Stimulated activated CD4-positive, alpha-beta T cell treated with anti-CD3 and anti-CD28 coated beads, TNF-alpha, amount 100 ng/mL, for 1 hour (primary cell): ENCODE results near the gene IL1B.

Source experiments
- DNase-seq, 3 donors: peaks; one replicate each; pipeline ENCODE4 v3.0.0-alpha.2; 2020; ENCODE audit warnings: low read depth in 3 of 3, low spot score in 1 of 3

Gene IL1B

DNA sequence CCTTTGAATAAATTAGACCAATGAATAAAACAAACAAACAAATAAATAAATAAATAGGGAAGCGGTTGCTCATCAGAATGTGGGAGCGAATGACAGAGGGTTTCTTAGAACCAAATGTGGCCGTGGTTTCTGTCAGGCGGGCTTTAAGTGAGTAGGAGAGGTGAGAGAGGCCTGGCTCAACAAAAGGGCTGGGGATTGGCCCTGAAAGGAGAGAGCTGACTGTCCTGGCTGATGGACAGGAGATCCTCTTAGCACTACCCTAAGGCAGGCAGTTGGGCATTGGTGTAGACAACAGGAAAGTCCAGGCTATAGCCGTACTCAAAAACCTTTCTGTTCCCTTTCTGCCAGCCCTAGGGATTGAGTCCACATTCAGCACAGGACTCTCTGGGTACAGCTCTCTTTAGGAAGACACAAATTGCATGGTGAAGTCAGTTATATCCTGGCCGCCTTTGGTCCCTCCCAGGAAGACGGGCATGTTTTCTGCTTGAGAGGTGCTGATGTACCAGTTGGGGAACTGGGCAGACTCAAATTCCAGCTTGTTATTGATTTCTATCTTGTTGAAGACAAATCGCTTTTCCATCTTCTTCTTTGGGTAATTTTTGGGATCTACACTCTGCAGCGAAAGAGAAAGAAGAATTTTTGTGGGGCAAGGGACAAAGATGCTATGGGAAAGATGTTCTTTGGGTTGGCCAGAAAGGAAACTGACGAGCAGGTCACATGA is 6.5 kb downstream of the IL1B start:
- DNase-seq, result no peak

DNA sequence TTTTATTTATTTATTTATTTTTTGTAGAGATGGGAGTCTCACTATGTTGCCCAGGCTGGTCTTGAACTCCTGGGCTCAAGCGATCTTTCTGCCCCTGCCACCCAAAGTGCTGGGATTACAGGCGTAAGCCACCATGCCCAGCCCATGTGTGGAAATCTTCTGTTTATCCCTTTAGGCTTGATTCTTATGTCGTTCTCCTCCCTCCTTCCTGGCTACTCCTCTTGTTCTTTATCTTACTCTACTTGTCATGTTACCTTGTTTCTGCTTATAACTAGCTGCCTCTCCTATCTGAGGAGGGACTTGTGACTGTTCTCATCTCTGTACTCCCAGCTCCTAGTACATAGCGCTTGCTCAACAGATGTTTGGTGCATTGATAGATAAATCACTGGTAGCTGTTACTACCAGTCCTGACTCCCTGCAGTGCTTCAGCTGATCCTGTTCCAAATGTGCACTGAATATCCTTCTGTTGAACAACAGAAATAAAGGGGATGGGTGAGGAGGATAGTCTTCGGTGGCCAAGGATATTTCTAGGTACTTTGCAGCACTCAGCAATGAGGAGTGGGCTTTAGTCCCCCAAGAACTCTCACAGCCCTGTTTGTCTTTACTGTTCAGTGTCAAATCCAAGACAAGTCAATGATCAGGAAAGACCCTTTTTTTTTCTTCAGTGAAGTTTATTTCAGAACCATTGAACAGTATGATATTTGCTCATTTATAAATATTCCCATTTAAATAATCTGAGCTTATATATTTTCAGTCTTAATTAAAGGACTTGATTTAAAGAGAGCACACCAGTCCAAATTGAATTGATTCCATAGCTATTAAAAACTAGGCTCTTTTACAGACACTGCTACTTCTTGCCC is 7.2 kb downstream of the IL1B start:
- no peak for DNase-seq

DNA sequence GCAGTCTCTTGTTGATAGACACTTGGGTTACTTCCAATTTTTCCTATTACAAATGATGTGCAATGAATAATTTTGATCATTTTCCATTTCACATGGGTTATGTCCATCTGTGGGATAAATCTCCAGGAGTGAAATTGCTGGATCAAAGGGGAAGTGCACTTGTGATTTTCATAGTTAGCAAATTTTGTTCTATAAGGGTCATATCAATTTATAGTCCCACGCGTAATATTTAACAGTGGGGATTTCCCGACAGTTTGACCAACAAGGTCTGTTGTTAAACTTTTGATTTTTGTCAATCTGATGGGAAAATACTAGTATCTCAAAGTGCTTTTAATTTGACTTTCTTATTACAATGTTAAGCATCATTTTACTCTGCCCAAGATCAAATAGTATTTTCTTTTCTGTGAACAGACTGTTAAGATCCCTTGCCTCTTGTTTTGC is 8.3 kb downstream of the IL1B start:
- DNase-seq, result no peak

DNA sequence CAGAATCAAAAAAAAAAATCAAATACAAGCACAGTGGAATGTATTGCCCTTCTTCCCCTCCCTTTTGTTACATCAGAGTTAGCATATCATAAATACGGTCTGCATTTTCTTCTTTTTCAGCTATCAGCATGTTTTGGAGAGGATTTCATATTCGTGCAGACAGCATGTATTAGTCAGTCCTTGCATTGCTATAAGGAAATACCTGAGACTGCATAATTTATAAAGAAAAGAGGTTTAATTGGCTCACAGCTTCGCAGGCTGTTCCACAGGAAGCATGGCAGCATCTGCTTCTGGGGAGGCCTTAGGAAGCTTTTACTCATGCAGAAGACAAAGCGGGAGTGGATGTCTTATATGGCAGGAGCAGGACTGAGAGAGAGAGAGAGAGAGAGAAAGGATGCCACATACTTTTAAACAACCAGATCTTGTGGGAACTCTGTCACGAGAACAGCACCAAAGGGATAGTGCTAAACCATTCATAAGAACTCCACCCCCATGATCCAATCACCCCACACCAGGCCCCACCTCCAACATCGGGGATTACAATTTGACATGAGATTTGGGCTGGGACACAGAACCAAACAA is 8.9 kb downstream of the IL1B start:
- DNase-seq, result no peak

DNA sequence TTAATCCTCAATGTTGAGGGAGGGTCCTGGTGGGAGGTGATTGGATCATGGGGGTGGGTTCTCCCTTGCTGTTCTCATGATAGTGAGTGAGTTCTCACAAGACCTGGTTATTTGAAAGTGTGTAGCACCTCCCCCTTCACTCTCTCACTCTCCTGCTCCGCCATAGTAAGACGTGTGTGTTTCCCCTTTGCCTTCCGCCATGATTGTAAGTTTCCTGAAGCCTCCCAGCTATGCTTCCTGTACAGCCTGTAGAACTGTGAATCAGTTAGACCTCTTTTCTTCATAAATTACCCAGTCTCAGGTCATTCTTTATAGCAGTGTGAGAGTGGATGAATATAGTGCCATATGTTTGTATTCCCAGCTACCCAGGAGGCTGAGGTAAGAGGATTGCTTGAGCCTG is 9.6 kb downstream of the IL1B start:
- no peak for DNase-seq

DNA sequence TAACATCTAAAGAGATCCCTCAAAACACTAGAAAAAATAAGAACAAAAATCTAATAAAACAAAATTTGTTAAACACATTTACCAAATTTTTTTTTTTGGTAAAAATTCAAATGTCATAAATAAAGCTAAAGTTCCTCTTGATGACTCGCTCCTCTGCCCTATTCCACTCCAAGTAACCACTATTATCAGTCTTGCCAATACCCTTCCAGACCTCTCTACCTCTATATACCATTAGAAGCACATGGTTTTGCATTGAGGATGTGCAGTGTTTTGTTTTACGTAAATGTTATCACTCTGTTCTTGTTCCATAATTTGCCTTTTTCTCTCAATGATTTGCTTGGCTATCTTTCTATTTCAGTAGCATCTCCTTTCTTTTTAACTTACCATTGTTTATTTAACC is 10.9 kb downstream of the IL1B start:
- no peak for DNase-seq

DNA sequence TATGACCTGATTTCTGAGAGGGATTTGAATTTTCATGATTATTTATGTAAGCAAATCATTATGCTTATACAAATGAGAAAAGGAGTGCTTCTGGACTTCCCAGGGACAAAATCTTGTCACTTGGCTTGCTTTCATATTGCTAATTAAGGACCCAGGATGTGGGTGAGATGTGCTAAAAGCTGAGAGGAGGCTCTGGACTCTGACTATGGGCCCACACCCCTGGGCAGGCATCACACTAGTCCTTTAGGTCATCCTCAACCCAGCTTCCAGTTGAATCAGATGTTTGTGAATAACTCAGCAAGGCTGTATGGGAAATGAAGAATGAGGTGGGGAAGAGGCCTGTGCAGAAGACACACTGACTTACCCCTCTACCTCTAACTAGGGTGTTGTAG is 11.9 kb downstream of the IL1B start:
- no peak for DNase-seq

DNA sequence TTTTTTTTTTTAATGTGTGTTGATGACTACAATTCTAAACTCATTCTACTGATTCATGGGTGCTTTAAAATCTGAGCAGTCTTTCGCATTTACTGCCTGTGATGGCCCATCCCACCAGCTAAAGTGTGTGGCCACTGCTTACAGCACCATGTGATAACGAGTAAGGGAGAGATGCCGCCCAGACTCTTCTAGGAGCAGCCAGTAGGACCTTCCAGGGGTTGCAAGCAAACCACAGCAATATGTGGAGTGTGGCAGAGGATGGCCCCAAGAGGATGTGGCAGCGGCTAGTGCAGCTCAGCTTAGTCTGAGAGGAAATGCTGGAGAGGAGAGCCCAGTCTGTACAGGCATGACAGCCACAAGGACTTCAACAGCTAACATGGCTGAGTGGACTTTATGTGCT is 14.9 kb downstream of the IL1B start:
- DNase-seq, result no peak

DNA sequence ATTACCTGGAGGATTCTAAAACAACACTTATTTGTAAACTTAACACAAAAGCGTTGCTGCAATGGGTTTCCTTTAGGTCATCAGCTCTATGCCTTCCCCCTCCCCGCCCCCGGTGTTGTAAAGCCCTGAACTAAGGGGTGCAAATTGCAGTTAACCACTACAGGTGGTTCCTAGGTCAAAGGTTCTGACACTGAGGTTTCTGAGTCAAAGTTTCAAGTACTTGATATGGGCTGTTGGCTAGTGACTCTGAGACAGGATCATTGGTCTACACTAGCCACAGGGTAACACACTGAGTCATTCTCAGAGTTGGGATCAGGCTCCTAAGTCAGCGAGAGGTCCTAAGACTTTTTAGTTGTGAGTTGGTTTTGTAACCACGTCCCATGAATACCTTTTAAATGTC is 15.4 kb downstream of the IL1B start:
- DNase-seq, result no peak

DNA sequence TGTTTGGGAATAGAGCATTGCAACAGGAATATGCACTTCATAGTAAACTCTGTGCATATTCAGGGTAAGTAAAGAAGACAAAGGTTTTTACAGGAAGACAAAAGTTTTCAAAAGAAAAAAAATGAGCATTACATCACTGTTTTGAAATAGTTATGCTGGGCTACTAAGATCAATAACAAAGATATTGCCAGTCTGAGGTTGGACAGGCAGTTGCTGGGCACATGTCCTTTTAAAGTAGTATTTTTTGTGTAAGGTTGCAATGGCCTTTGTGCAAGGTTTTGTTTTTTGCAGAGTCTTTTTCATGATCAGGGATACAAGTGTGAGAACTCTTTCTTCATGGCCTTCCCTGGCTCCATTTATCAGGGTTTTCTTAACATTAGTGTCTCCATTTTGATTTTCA is 16.2 kb downstream of the IL1B start:
- DNase-seq, result no peak

DNA sequence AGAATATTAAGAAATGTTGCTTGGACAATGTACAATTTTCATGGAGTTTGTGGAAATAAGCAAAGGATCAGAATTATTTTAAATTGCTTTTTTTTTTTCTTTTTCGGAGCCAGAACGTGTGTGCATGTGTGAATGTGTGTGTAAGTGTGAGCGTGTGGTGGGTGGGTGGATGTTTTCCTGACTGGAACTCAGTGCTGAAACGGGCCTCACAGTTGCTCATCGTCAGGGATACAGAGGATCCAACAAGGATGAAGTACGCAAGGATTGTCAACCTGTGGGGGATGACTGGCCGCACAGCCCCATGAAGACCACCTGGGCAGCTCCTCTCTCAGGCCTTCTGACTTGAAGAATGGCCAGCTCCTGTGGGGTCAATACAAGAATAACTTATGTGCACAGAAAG is 17.5 kb downstream of the IL1B start:
- DNase-seq, result no peak

DNA sequence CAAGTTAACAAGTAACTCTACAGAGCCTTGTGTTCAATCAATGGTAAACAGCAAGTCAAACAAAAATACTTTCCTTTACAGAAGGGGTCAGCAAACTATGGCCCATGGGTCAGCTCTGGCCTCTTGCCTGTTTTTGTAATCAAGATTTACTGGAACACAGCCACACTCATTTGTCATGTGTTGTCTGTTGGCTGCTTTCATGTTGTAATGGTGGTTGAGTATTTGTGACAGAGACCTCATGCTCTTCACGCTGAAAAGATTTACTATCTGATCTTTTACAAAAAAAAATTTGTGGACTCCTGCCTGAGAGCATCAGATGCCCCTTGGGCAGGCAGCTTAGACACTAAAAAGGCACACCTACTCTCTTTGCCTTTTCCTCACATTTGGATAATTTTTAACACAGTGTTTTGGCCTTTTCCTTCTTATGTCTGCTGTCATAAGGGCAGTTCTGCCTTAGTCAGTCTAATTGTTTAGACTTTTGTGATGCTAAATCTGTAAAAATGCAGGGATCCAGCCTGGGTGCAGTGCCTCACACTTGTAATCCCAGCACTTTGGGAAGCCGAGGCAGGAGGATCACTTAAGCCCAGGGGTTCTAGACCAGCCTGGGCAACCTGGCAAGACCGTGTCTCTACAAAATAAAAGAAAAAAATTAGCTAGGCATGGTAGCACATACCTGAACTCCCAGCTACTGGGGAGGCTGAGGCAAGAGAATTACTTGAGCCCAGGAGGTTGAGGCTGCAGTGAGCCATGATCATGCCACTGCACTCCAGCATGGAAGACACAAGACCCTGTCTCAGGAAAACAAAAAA is 18.3 kb downstream of the IL1B start:
- DNase-seq, result no peak

DNA sequence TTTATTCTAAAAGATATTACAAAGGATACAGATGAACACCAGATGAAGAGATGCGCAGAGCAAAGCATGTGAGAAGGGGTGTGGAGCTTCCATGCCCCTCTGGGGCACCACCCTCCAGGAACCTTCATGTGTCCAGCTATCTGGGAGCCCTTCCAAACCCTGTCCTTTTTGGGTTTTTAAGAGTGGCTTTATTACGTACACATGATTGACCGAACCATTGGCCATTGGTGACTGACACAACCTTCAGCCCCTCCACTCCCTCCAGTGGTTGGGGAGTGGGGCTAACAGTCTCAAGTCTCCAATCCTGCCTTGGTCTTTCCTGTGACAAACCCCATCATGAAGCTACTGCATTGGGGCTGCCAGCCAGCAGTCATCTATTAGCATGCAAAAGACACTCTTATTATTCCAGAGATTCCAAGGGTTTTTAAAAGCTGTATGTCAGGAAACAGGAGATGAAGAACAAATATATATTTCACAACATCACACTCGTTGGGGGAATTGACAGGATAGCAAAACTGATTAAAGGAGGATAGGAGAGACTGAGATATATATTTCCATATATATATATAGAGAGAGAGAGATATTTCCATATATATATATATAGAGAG is 19.4 kb downstream of the IL1B start:
- no peak for DNase-seq

DNA sequence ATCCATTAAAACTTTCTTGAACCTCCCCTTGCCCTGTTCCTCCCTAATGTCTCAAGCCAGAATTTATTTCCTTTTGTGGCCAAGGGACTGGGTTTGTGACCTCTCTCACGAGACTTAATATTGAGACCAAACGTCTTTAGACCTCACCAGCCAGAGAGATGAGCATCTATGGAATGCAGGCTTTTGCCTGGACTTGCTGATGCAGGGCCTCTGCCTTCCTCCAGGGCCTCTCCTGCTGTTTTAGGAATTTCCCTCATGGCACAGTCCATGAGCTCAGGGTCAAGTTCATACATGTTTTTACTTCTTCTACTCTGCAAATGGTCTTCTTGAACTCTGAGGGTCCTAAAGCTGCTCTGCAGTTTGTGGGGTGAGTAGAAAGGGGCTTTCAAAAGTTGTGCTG is 22.3 kb downstream of the IL1B start:
- DNase-seq, result no peak

DNA sequence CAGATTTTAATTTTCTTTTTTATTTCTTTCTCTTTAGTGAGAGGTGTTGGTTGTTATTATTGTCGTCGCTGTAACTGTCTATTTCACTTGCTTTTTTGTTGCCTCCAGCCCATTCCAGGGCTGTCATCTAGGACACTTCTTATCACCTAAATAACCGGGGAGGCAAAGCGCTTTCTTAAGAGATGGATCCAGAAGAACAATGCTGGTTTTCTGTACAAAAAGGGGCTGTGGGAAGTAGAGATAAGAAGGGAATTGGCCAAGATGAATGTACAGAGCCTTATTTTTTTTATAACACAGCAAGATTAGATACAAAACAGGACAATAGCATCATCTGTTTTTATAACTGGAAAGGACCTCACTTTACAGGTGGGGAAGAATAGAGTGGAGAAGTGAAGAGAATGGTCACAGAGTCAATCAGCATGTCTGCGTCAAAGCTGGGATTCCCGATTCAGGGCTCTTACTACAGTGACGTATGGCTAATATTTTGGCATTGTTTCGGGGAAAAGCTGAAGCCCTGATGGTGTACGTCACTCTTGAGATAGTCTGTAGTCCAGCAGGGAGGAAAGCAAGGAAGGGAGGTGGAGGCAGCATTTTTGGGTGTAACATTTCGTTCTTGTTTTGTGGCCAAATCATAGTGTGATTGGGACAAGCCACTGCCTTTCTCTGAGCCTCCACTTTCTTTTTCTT is 23.2 kb downstream of the IL1B start:
- no peak for DNase-seq

DNA sequence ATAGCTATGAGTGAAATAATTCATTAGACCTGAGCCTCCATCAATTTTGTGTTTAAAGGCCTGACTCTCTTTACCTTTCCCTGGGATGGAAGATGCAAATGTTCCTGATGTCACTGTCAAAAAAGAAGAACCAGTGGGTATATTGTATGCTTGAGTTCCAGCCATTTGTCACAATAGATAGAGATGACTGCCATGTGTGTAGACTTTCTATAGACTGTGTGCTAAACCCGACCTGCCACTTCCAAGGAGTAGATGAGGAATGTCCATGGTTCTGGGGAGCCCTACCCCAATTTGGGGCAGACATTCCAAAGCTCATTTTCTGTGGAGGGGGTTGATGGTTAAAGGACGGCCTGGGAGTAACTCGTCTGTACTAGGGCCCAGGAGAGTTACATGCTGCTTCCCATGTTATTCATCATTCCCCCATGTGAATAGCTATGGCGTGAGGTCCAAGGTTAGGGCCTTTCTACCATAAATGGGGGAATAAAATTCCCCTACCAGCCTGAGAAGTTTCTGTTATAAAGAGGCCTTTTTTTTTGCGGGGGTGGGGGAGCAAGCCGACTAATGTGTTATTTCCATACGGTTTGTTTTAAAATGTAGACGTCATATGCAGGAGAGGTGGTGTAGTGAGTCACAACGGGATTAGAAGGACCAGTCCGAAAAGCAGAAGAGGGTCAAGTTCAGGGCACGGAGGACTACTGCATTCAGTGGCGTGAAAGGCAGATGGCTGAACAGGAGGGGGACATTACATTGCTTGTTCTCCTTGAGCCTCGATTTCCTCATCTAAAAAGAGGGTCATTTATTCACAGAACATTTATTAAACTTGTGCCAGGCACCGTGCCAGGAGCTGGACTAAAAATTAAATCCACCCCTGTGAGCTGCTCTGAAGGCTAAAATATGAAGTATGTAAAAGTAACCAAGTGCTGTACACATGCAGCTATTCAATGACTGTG is 24.0 kb downstream of the IL1B start:
- DNase-seq, result no peak

DNA sequence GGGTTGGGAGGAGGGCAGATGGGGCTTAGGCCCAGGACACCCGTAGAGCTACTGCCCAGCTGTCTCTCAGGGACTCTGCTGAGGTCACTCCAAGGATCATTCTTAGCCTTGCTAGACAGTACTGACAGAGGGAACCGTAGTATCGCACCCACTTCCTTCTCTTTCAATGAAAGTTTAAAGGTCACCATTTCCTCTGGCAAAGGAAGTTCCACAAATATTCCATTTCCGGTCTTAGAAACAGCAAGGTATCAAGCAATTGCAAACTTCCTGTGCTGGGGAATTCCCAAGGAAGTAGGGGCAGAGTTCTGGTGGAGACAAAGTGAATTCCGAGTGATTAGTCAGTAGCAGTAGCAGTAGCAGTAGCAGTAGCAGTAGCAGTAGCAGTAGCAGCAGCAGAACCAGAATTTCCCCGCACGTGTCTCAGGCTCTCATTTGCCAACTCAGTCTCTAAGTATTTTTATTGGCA is 24.7 kb downstream of the IL1B start:
- no peak for DNase-seq

DNA sequence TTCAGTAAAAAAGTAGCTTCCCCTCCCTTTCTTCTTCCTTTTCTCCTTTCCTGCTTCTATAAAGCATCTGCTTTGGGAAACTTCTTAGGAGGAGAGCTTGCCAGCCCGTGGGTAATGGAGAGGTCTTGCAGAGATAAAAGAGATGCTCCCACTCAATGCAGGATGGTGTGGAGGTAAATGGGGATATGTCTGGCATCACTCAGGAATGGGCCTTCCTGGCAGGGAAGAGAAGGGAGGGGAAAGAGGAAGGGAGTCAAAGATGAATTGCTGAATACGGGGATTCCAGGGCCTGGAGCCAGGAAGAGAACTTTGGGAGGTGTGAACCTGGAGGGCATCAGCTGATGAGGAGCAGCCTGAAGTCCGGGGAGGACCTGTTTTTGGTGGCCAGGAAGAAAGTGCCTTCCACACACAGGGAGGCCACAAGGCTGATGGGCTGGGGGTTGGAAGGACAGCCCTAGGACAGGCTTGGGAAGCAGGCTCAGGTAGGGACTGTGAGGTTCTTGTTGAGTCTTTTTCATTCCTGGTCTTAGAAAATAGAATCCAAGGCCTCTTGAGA is 25.2 kb downstream of the IL1B start:
- no peak for DNase-seq

DNA sequence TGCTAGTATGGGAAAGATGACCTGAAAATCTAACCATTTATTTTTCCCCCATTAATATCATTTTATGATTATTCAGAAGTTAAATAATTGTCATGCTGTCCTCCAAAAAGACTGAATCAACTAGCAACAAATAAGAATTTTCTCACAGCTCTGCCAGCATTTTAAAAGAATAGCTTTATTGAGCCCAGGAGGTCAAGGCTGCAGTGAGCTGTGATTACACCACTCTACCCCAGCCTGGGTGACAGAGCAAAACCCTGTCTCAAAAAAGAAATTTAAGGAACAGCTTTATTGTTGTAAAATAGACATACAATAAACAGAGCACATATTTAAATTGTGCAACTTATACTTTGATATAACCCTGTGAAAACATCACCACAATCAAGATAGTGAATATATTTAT is 27.5 kb downstream of the IL1B start:
- DNase-seq, result no peak
